A549 treated with RU486 at 1 μM for 4 hours (cell line): ENCODE measurements around the gene IFNA2. TPM values are rescaled to one million over a fixed set of nuclear protein-coding genes. Genes with fewer than 3 reads are reported as not detected.

Source experiments
- total RNA-seq: library from RNA; stranded (reverse); fragments of 200-300 nt; extraction: Qiagen RNA extraction; gene quantifications from 5 replicates; pipeline ENCODE4 v1.2.3, GENCODE V29; 2022; ENCODE audit warnings: low read depth

Gene IFNA2
- total RNA-seq, result not detected in 5 replicates

GRCh38 chr9:21385131-21385670 lies at the start of gene IFNA2:
Gene IFNA2 (minus strand): TSS chr9:21385398. CDS start chr9:21385329, 69 bp downstream.

GRCh38 chr9:21408817-21409216 lies 23.6 kb upstream of the IFNA2 start, which contains the start of gene IFNA8:
Gene IFNA8 (plus strand): TSS chr9:21409117. CDS start chr9:21409177, 60 bp downstream.

GRCh38 chr9:21367957-21368356 lies 17.2 kb downstream of the IFNA2 start, which contains the start of gene IFNA13:
Gene IFNA13 (minus strand): TSS chr9:21368057. CDS start chr9:21368010, 47 bp downstream.

DNA sequence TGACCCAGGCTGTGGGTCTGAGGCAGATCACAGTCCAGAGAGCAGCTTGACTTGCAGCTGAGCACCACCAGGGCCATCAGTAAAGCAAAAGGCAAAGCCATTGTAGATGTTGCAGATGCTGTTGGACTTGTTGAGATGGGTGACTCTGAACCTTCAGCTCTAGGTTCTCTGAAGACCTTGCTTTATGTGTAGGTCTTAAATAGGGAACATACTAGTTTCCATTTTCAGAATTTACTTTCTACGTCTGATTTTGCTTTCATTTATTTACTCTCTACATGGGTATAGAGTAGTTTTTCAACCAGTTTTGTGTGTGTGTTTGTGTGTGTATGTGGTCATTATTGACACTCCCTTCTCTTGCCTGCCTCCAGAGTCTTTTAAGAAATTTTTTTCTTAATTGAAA lies 34.4 kb downstream of the IFNA2 start, which contains the start of gene IFNA6:
TSS of gene IFNA6 (minus strand) at position 101 of the 400 bp plus-strand sequence. CDS start at position 101, 0 bp downstream.

DNA sequence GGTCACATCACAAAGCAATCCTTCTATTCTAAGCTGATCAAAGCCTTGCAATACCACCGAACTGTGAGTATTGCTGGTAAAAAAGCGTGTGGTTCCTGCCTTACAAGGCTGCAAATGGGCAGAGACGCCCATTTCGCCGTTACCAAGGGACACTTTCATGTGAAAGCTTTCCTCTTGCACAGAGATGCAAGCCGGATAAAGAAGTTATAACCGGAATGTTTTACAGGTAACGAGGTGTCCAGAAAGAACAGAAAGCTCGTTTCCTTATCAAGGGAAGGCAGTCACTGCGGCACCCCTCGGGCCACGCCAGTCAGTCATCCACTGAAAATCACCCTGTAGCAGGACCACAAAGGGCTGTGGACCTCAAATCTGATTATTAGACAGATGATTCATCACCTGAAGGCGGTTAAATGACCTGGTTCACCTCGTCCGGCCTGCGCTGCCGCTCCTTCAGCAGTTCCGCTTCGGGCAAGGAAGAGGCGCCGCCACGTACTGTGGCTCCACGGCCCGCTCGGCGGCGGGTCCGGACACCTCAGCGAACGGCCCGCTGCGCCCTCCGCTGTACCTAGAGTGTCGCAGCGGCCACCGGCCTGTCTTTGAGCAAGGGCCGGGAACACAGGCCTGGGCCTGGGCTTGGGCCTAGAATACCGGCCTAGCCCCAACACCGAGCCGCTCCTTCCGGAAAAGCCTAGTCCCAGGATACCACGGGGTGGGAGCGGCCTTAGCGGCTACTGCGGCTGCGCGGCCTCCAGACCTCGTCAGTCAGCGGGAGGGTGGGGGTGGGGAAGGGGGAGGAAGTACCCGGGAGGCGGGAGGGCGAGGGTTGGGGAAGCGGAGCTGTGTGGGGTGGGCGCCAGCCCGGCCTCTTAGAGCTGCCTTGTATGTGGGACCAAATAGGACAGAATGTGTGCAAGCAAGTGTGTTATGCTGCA lies 50.2 kb downstream of the IFNA2 start, which contains the start of gene KLHL9:
TSS of gene KLHL9 (minus strand) at position 704 of the 932 bp plus-strand sequence. CDS start at position 159, 545 bp downstream.

Other genes with a start within 250 kb of the IFNA2 start
- not detected in 5 replicates for gene IFNW1, start 243.6 kb downstream of the IFNA2 start, total RNA-seq
- gene IFNA21, start 218.7 kb downstream of the IFNA2 start, total RNA-seq, result not detected in 5 replicates
- not detected in 5 replicates for gene IFNA4, start 197.8 kb downstream of the IFNA2 start, total RNA-seq
- gene IFNA7, start 183.2 kb downstream of the IFNA2 start, total RNA-seq, result not detected in 5 replicates
- gene IFNA10, start 178.3 kb downstream of the IFNA2 start, total RNA-seq, result not detected in 5 replicates
- not detected in 5 replicates for gene IFNA16, start 168.1 kb downstream of the IFNA2 start, total RNA-seq
- not detected in 5 replicates for gene IFNA17, start 157.2 kb downstream of the IFNA2 start, total RNA-seq
- not detected in 5 replicates for gene IFNA14, start 145.4 kb downstream of the IFNA2 start, total RNA-seq
- gene IFNA5, start 80.1 kb downstream of the IFNA2 start, total RNA-seq, result not detected in 5 replicates
- 9.0 to 18.8 TPM (median 17.2 TPM) in 5 replicates for gene KLHL9, start 50.0 kb downstream of the IFNA2 start, total RNA-seq
- gene IFNA6, start 34.5 kb downstream of the IFNA2 start, total RNA-seq, result not detected in 5 replicates
- not detected in 5 replicates for gene IFNA13, start 17.3 kb downstream of the IFNA2 start, total RNA-seq
- gene IFNA8, start 23.7 kb upstream of the IFNA2 start, total RNA-seq, result not detected in 5 replicates
- not detected in 5 replicates for gene IFNA1, start 55.0 kb upstream of the IFNA2 start, total RNA-seq
- gene IFNE, start 96.9 kb upstream of the IFNA2 start, total RNA-seq, result 0.86 to 2.3 TPM (median 1.4 TPM) in 5 replicates